Keratinocyte (primary cell): ENCODE measurements around the gene BEGAIN.

Experiments
- EZH2 ChIP-seq: IDR thresholded peaks from one replicate; pipeline ENCODE4 v1.6.1; 2012; ENCODE audit warnings: inconsistent platforms, mild to moderate bottlenecking, low read length, moderate library complexity
- TF ChIP-seq, protein P1 (sequence below), 3 experiments: IDR thresholded peaks in 1 of 3; conservative IDR thresholded peaks in 1 of 3; optimal IDR thresholded peaks in 1 of 3; 2 replicates in 2 of 3; 3 replicates in 1 of 3; pipeline versions ENCODE3 to v1.5.1; 2011; ENCODE audit warnings: low read length in 3 of 3, mild to moderate bottlenecking in 3 of 3, moderate library complexity in 2 of 3, control low read depth in 1 of 3, inconsistent platforms in 1 of 3; ENCODE audit not compliant: insufficient read depth in 2 of 3; ENCODE audit errors: extremely low read depth in 1 of 3

DNA sequence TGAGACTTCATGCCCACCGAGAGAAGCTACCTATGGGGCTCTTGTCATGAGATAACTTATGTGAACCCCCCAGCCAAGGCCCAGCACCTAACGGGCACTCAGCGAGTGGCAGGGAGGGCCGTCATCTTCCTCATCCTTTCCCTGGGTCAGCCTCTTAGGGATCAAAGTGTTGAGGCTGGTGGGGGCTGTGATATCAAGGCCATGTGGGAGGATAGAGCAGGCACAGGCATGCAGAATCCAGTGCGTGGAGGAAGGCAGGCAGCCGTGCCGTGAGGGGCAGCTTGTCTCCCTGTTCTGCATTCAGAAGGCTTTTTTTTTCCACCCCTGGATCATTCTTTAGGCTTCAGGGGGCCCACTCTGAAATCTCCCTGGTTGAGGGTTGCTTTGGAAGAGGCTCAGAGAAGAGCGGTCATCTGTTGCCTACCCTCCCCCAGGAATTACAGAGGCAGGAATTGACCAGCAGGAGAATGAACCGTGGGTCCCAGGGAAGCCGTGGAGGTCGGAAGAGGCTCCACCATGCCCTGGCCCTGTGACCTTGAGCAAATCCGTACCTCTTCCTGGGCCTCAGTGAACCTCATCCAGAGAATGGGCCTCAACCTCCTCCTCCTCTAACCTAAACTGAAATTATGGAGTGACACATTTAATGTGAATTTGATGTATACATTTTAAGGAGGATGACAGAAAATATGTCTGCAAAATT is 62.8 kb downstream of the BEGAIN start:
- TF ChIP-seq, protein P1, sequence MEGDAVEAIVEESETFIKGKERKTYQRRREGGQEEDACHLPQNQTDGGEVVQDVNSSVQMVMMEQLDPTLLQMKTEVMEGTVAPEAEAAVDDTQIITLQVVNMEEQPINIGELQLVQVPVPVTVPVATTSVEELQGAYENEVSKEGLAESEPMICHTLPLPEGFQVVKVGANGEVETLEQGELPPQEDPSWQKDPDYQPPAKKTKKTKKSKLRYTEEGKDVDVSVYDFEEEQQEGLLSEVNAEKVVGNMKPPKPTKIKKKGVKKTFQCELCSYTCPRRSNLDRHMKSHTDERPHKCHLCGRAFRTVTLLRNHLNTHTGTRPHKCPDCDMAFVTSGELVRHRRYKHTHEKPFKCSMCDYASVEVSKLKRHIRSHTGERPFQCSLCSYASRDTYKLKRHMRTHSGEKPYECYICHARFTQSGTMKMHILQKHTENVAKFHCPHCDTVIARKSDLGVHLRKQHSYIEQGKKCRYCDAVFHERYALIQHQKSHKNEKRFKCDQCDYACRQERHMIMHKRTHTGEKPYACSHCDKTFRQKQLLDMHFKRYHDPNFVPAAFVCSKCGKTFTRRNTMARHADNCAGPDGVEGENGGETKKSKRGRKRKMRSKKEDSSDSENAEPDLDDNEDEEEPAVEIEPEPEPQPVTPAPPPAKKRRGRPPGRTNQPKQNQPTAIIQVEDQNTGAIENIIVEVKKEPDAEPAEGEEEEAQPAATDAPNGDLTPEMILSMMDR (optimal IDR thresholded peaks at IDR 0.05 in 1 of 3, IDR thresholded peaks at IDR 0.05 in 1 of 3, conservative IDR thresholded peaks at IDR 0.05 in 1 of 3; ENCODE audit: extremely low read depth in 1 of 3, insufficient read depth in 2 of 3, low read length in 3 of 3): no peak
- TF ChIP-seq EZH2: no peak
